Smooth muscle cell (in vitro differentiated cells): ENCODE results near the gene MOCOS. TPM values are rescaled to one million over a fixed set of nuclear protein-coding genes. Genes with fewer than 3 reads are reported as not detected.

Experiments
- polyA plus RNA-seq: library from polyadenylated mRNA; unstranded; fragments of >200 nt; fragmentation: Nextera tagmentation; extraction: Ambion mirVana; gene quantifications from 2 replicates; pipeline ENCODE4 v1.2.1, GENCODE V29; 2016
- total RNA-seq: library from RNA; depleted of rRNA; stranded (reverse); fragments of >200 nt; gene quantifications from 2 replicates; pipeline ENCODE4 v1.2.3, GENCODE V29; 2014

The MOCOS gene
- total and polyA plus RNA-seq, 2 experiments from 2014 or later, result 1.6 to 1.7 TPM

Other genes starting within 250 kb of the MOCOS start
- 50.0 and 62.2 TPM in 2 replicates for gene RPRD1A, start 119.9 kb upstream of the MOCOS start, total RNA-seq
- 13.1 and 17.1 TPM in 2 replicates for gene RPRD1A, start 119.9 kb upstream of the MOCOS start, polyA plus RNA-seq
- 117 and 122 TPM in 2 replicates for gene SLC39A6, start 58.2 kb upstream of the MOCOS start, total RNA-seq
- 54.7 and 58.2 TPM in 2 replicates for gene SLC39A6, start 58.2 kb upstream of the MOCOS start, polyA plus RNA-seq
- gene ELP2, start 57.6 kb upstream of the MOCOS start, total RNA-seq, result 63.4 and 90.1 TPM in 2 replicates
- 69.3 and 81.9 TPM in 2 replicates for gene ELP2, start 57.6 kb upstream of the MOCOS start, polyA plus RNA-seq
- 19.4 and 21.8 TPM in 2 replicates for gene FHOD3, start 110.2 kb downstream of the MOCOS start, total RNA-seq
- gene FHOD3, start 110.2 kb downstream of the MOCOS start, polyA plus RNA-seq, result 6.3 and 8.6 TPM in 2 replicates